Endodermal cell (in vitro differentiated cells): ENCODE measurements around the gene PTPRN2. TPM values are rescaled to one million over a fixed set of nuclear protein-coding genes. Genes with fewer than 3 reads are reported as not detected.

Experiments
- DNase-seq: peaks from one replicate; pipeline ENCODE4 v3.0.0-alpha.2; 2017
- H3K27ac ChIP-seq: 2 replicates; pipeline ENCODE4 v1.5.1; 2013; ENCODE audit warnings: mild to moderate bottlenecking, low read depth, low read length, moderate library complexity
- H3K27me3 ChIP-seq: 2 replicates; pipeline ENCODE4 v1.6.1; 2013; ENCODE audit warnings: mild to moderate bottlenecking, low read length, moderate library complexity; ENCODE audit not compliant: insufficient read depth, control insufficient read depth, poor library complexity, severe bottlenecking
- H3K36me3 ChIP-seq: 2 replicates; pipeline ENCODE4 v1.7.0; 2013; ENCODE audit warnings: mild to moderate bottlenecking, low read length, moderate library complexity; ENCODE audit not compliant: control insufficient read depth, insufficient read depth
- H3K4me1 ChIP-seq: one replicate; pipeline ENCODE4 v1.7.0; 2013; ENCODE audit warnings: low read length; ENCODE audit not compliant: control insufficient read depth, insufficient read depth
- H3K4me3 ChIP-seq: 2 replicates; pipeline ENCODE4 v1.5.1; 2013; ENCODE audit warnings: mild to moderate bottlenecking, low read length, moderate library complexity
- H3K9ac ChIP-seq: 2 replicates; pipeline ENCODE4 v1.6.1; 2013; ENCODE audit warnings: mild to moderate bottlenecking, low read length, moderate library complexity; ENCODE audit not compliant: poor library complexity, severe bottlenecking; ENCODE audit errors: extremely low read depth
- H3K9me3 ChIP-seq: 2 replicates; pipeline ENCODE4 v1.6.1; 2013; ENCODE audit warnings: mild to moderate bottlenecking, low read length, moderate library complexity; ENCODE audit not compliant: control insufficient read depth
- H3K27ac Mint-ChIP-seq: 2 replicates; pipeline ENCODE4 v1.8.0; 2020; ENCODE audit warnings: mixed read lengths
- H3K27me3 Mint-ChIP-seq: 2 replicates; pipeline ENCODE4 v1.8.0; 2021; ENCODE audit warnings: mild to moderate bottlenecking, mixed read lengths; ENCODE audit not compliant: insufficient read depth
- H3K36me3 Mint-ChIP-seq: 2 replicates; pipeline ENCODE4 v1.8.0; 2020; ENCODE audit warnings: low read depth, mixed read lengths
- H3K4me1 Mint-ChIP-seq: 2 replicates; pipeline ENCODE4 v1.8.0; 2020; ENCODE audit warnings: mixed read lengths
- H3K4me3 Mint-ChIP-seq: 2 replicates; pipeline ENCODE4 v1.8.0; 2020; ENCODE audit warnings: mild to moderate bottlenecking, moderate library complexity, mixed read lengths
- H3K9me3 Mint-ChIP-seq: 2 replicates; pipeline ENCODE4 v1.8.0; 2020; ENCODE audit warnings: mild to moderate bottlenecking, mixed read lengths
- WGBS, 2 experiments: methylation state at CpG; one replicate each; pipeline versions ENCODE4 v1.1.5 to v1.1.7; 2013; ENCODE audit warnings: missing lambda C conversion rate in 2 of 2, mixed read lengths in 1 of 2; ENCODE audit not compliant: insufficient coverage in 1 of 2, insufficient read length in 1 of 2; 5-methylcytosine and 5-hydroxymethylcytosine counted together
- total RNA-seq, 2 donors: library from RNA; stranded (reverse); fragmentation: NEBNext Ultra II Directional in 1 of 2; extraction: Animal tissue kit (Norgen Biotek cat#: 25700) in 1 of 2; gene quantifications; 2 replicates in 1 of 2; 3 replicates in 1 of 2; pipeline ENCODE4 v1.2.1, GENCODE V29; 2021
- TF ChIP-seq, protein P1 (sequence below): fragments of 200-600 bp; sonication (generic); conservative IDR thresholded peaks from 2 replicates; pipeline ENCODE4 v1.5.0; 2021; ENCODE audit warnings: antibody characterized with exemption, mild to moderate bottlenecking

PTPRN2 gene
- total RNA-seq, 2 donors from 2014 or later = 0.69 to 1.2 TPM

DNA sequence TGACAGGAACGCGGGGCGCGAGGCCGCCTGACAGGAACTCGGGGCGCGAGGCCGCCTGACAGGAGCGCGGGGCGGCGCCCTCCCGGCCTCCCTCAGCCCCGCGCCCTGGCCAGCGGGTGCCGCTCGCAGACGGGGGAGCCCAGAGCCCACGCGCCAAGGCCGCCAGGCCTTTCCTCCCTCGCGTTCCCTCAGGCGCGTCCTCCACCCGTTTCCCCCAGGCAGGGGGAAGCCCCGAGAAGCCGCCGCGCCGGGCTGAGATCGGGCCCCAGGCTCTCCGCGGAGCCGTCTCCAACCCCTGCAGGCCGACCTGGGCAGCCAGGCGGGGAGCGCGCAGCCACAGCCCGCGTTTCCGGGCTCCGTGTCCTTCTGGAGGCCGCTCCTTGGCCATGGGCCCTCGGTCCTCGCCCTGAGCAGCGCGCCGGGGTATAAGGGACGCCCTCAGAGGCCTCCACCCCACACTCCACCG is 17.7 kb downstream of the PTPRN2 start:
- H3K27ac ChIP-seq = no peak overlapping the region
- Mint-ChIP-seq H3K36me3 (no peaks in the 10 kb centered on the region), H3K9me3 (peaks cover 2% of the 10 kb centered on the region), H3K4me1 (peaks cover 3% of the 10 kb centered on the region), H3K27ac (no peak overlapping the region), H3K27me3 (peaks cover 33% of the 10 kb centered on the region), H3K4me3 (no peak overlapping the region)
- peaks cover 70% of the 10 kb centered on the region for H3K9me3 ChIP-seq
- H3K4me3 ChIP-seq = no peak overlapping the region
- no peaks in the 10 kb centered on the region for H3K36me3 ChIP-seq
- DNase-seq = peak; percentile 77
- no peaks in the 10 kb centered on the region for H3K4me1 ChIP-seq
- TF ChIP-seq, protein P1, sequence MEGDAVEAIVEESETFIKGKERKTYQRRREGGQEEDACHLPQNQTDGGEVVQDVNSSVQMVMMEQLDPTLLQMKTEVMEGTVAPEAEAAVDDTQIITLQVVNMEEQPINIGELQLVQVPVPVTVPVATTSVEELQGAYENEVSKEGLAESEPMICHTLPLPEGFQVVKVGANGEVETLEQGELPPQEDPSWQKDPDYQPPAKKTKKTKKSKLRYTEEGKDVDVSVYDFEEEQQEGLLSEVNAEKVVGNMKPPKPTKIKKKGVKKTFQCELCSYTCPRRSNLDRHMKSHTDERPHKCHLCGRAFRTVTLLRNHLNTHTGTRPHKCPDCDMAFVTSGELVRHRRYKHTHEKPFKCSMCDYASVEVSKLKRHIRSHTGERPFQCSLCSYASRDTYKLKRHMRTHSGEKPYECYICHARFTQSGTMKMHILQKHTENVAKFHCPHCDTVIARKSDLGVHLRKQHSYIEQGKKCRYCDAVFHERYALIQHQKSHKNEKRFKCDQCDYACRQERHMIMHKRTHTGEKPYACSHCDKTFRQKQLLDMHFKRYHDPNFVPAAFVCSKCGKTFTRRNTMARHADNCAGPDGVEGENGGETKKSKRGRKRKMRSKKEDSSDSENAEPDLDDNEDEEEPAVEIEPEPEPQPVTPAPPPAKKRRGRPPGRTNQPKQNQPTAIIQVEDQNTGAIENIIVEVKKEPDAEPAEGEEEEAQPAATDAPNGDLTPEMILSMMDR = peak; percentile 29
- WGBS, 2 experiments = 88 to 90% methylated on average over 34 to 52 of the region's 53 CpGs
- no peaks in the 10 kb centered on the region for H3K27me3 ChIP-seq
- no peak overlapping the region for H3K9ac ChIP-seq

DNA sequence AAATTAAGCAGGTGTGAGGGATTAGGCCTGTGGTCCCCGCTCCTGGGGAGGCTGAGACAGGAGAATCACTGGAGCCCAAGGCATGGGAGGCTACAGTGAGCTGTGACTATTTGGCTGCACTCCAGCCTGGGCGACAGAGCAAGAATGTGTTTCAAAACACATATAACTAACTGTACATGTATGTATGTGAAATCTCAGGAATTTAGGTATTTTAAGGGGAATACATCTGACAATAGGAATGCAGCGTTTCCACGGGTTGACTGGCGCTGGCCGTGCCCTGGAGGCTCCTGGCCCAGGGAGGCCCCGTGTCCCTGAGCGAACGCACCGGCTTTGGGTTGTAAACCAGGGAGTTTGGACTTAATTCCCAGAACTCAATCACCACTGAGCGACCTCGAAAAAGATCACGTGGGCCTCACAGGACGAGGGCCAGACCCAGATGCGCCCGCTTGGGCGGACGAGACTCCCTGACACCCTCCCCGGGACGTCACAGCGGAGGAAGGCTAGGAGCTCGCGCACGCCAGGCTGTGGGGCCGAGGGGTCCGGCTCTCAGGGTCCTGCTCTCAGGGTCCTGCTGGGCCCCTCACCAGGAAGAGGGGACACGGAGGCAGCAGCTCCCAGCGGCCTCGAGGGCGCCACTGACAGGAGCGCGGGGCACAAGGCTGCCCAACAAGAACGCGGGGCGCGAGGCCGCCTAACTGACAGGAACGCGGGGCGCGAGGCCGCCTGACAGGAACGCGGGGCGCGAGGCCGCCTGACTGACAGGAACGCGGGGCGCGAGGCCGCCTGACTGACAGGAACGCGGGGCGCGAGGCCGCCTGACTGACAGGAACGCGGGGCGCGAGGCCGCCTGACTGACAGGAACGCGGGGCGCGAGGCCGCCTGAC is 18.4 kb downstream of the PTPRN2 start:
- H3K4me1 Mint-ChIP-seq = peaks cover 3% of the 10 kb centered on the region
- H3K9ac ChIP-seq = no peak overlapping the region
- H3K4me1 ChIP-seq = no peaks in the 10 kb centered on the region
- TF ChIP-seq, protein P1 = no peak
- H3K36me3 ChIP-seq = no peaks in the 10 kb centered on the region
- no peak overlapping the region for H3K27ac ChIP-seq
- no peak overlapping the region for H3K4me3 ChIP-seq
- H3K27me3 ChIP-seq = no peaks in the 10 kb centered on the region
- DNase-seq = no peak
- H3K9me3 ChIP-seq = peaks cover 67% of the 10 kb centered on the region
- H3K4me3 Mint-ChIP-seq = no peak overlapping the region
- H3K36me3 Mint-ChIP-seq = no peaks in the 10 kb centered on the region
- peaks cover 2% of the 10 kb centered on the region for H3K9me3 Mint-ChIP-seq
- WGBS, 2 experiments = 85 to 88% methylated on average over 19 to 47 of the region's 67 CpGs
- no peak overlapping the region for H3K27ac Mint-ChIP-seq
- H3K27me3 Mint-ChIP-seq = peaks cover 33% of the 10 kb centered on the region

DNA sequence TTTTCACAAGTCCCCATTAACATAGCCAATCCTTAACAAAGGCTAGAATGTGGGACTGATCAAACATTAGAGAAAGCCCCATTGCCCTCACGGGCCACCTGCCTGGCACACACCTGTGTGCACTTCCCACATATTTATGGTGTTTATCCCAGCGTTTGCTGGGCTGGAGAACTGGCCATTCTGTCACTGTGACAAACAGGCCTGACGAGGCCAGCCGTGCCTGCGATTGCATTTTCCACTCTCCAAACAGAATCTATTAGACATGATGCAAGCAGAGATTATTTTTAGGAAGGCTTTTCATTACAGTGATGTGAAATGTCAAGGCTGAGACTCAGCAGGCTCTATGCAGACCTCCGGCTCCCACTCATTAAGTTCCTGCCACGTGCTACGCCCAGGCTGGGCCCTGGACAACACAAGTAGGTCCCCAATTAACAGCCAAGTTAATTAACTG is 20.4 kb downstream of the PTPRN2 start:
- TF ChIP-seq, protein P1 = no peak
- 75 to 76% methylated on average over 3 to 8 of the region's 8 CpGs for WGBS, 2 experiments
- H3K36me3 Mint-ChIP-seq = no peaks in the 10 kb centered on the region
- DNase-seq = no peak
- Histone ChIP-seq H3K9ac (no peak overlapping the region), H3K4me3 (no peak overlapping the region), H3K27ac (no peak overlapping the region), H3K36me3 (no peaks in the 10 kb centered on the region), H3K9me3 (peaks cover 69% of the 10 kb centered on the region), H3K27me3 (no peaks in the 10 kb centered on the region), H3K4me1 (no peaks in the 10 kb centered on the region)
- no peak overlapping the region for H3K4me3 Mint-ChIP-seq
- H3K9me3 Mint-ChIP-seq = peaks cover 2% of the 10 kb centered on the region
- H3K27ac Mint-ChIP-seq = no peak overlapping the region
- peaks cover 3% of the 10 kb centered on the region for H3K4me1 Mint-ChIP-seq
- H3K27me3 Mint-ChIP-seq = peaks cover 28% of the 10 kb centered on the region
